ENCODE results near the gene NHLRC4.

NHLRC4 gene

GRCh38 chr16:554297-554621 lies 12.5 kb upstream of the NHLRC4 start:
- H3K9me3 ChIP-seq (ENCODE audit: severe bottlenecking): no peaks in the 10 kb centered on the region
- no peak for ATAC-seq (ENCODE audit: low read depth)
- peak overlapping the region; percentile 62 for H3K27ac ChIP-seq (ENCODE audit: poor library complexity, severe bottlenecking)
- H3K4me1 ChIP-seq (ENCODE audit: insufficient read depth, poor library complexity, severe bottlenecking): no peaks in the 10 kb centered on the region
- peaks cover 11% of the 10 kb centered on the region for H3K27me3 ChIP-seq (ENCODE audit: insufficient read depth, poor library complexity, severe bottlenecking)
- DNase-seq (ENCODE audit: low spot score): no peak
- peaks cover 9% of the 10 kb centered on the region for H3K36me3 ChIP-seq (ENCODE audit: low read depth)
- TF ChIP-seq, protein P1, sequence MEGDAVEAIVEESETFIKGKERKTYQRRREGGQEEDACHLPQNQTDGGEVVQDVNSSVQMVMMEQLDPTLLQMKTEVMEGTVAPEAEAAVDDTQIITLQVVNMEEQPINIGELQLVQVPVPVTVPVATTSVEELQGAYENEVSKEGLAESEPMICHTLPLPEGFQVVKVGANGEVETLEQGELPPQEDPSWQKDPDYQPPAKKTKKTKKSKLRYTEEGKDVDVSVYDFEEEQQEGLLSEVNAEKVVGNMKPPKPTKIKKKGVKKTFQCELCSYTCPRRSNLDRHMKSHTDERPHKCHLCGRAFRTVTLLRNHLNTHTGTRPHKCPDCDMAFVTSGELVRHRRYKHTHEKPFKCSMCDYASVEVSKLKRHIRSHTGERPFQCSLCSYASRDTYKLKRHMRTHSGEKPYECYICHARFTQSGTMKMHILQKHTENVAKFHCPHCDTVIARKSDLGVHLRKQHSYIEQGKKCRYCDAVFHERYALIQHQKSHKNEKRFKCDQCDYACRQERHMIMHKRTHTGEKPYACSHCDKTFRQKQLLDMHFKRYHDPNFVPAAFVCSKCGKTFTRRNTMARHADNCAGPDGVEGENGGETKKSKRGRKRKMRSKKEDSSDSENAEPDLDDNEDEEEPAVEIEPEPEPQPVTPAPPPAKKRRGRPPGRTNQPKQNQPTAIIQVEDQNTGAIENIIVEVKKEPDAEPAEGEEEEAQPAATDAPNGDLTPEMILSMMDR (IDR thresholded peaks at IDR 0.05; ENCODE audit: poor library complexity, severe bottlenecking): no peak
- H3K4me3 ChIP-seq (ENCODE audit: severe bottlenecking): no peak overlapping the region

DNA sequence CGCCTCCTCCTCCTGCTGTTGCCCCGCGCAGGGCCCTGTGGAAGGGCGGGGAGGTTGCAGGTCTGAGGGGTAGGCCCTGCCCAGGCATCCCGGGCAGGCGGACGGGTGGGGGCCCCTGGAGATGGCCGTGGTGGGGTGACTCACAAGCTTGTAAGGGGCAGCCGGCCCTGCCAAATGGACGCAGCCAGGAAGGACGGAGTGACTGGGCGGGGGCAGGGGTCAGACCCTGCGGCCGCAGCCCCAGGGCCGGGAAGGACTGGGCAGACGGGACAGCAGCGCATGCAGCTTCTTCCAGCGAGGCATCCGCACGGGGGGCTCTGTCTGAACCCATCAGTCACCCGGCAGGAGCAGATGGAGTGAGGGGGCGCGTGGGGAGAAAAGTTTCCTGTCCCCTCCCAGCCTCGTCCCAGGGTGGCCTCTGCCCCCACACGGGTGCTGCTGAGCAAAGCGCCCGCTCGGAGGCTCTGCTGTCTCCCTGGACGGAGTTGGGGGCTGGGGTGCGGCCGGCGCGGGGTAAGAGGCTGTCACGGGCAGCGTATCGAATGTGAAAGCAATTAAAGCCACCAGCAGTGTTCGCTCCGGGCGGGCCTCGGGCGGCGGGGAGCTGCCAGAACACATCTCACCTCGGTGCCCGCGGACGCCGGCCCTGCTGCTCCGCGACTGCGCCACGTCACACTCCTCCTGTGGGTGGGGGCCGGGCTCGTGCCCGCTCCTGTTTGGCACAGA lies 12.0 kb upstream of the NHLRC4 start:
- Histone ChIP-seq H3K27me3 (ENCODE audit: insufficient read depth, poor library complexity, severe bottlenecking) (peaks cover 17% of the 10 kb centered on the region), H3K9me3 (ENCODE audit: severe bottlenecking) (no peaks in the 10 kb centered on the region), H3K4me1 (ENCODE audit: insufficient read depth, poor library complexity, severe bottlenecking) (no peaks in the 10 kb centered on the region), H3K4me3 (ENCODE audit: severe bottlenecking) (peak overlapping the region; percentile 10), H3K36me3 (ENCODE audit: low read depth) (peaks cover 9% of the 10 kb centered on the region), H3K27ac (ENCODE audit: poor library complexity, severe bottlenecking) (peak overlapping the region; percentile 62)
- ATAC-seq (ENCODE audit: low read depth): peak; percentile 60
- DNase-seq (ENCODE audit: low spot score): no peak
- TF ChIP-seq, protein P1 (IDR thresholded peaks at IDR 0.05; ENCODE audit: poor library complexity, severe bottlenecking): no peak

DNA sequence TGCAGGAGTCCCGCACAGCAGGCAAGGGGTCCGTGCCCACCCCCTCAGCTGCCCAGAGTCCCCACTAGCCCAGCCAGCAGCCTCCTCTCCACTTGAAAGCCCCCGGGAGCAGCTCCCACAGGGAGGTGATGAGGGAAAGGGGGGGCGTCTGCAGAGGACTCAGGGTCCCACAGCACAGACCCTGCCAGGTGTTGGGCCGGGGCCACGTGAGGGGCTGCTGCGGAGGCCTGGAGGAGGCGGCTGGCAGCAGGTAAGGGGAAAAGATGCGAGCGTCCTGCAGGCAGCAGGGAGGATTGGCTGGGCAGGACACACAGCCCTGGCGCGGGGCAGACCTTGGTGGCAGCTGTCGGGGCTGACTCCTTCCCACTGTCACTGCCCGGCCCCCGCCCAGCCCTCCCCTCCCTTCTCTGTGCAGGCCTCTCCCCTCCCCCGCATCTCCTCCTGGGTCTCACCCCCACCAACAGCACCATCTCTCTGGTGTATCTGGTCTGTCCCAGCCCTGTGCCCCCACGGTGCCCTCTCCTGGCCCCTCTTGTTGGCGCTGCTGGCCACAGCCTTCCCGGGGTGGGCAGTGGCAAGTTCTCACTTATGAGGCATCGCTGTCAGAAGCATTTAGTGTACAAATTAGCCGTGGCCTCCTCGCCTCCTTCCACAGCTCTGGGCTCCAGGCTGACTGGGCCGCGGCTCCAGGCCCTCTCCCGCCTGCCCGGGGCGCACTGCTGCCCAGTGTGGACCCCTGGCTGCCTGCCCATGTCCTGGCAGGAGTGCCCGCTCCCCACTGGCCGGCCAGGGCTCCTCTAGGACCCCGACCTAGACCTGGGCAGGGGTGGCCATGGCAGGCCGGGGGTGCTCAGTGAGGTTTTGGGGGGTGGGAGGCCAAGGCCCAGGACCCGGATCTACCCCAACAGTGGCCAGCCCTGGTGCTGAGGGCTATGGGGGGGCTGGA lies 11.0 kb upstream of the NHLRC4 start:
- no peaks in the 10 kb centered on the region for H3K9me3 ChIP-seq (ENCODE audit: severe bottlenecking)
- no peak overlapping the region for H3K4me3 ChIP-seq (ENCODE audit: severe bottlenecking)
- H3K4me1 ChIP-seq (ENCODE audit: insufficient read depth, poor library complexity, severe bottlenecking): no peaks in the 10 kb centered on the region
- H3K27me3 ChIP-seq (ENCODE audit: insufficient read depth, poor library complexity, severe bottlenecking): peaks cover 19% of the 10 kb centered on the region
- no peak for DNase-seq (ENCODE audit: low spot score)
- peaks cover 9% of the 10 kb centered on the region for H3K36me3 ChIP-seq (ENCODE audit: low read depth)
- ATAC-seq (ENCODE audit: low read depth): no peak
- peak overlapping the region; percentile 62 for H3K27ac ChIP-seq (ENCODE audit: poor library complexity, severe bottlenecking)
- TF ChIP-seq, protein P1 (IDR thresholded peaks at IDR 0.05; ENCODE audit: poor library complexity, severe bottlenecking): no peak

GRCh38 chr16:556474-557173 lies 10.2 kb upstream of the NHLRC4 start:
- H3K36me3 ChIP-seq (ENCODE audit: low read depth): peaks cover 8% of the 10 kb centered on the region
- TF ChIP-seq, protein P1 (IDR thresholded peaks at IDR 0.05; ENCODE audit: poor library complexity, severe bottlenecking): no peak
- H3K27ac ChIP-seq (ENCODE audit: poor library complexity, severe bottlenecking): no peak overlapping the region
- H3K9me3 ChIP-seq (ENCODE audit: severe bottlenecking): no peaks in the 10 kb centered on the region
- DNase-seq (ENCODE audit: low spot score): no peak
- peaks cover 28% of the 10 kb centered on the region for H3K27me3 ChIP-seq (ENCODE audit: insufficient read depth, poor library complexity, severe bottlenecking)
- H3K4me1 ChIP-seq (ENCODE audit: insufficient read depth, poor library complexity, severe bottlenecking): no peaks in the 10 kb centered on the region
- H3K4me3 ChIP-seq (ENCODE audit: severe bottlenecking): no peak overlapping the region
- no peak for ATAC-seq (ENCODE audit: low read depth)
